ENCODE measurements around the gene CAMK2D. TPM values are rescaled to one million over a fixed set of nuclear protein-coding genes. Genes with fewer than 3 reads are reported as not detected.

Gene CAMK2D
- total RNA-seq, 1 donor from 2014 or later: 19.7 TPM

DNA sequence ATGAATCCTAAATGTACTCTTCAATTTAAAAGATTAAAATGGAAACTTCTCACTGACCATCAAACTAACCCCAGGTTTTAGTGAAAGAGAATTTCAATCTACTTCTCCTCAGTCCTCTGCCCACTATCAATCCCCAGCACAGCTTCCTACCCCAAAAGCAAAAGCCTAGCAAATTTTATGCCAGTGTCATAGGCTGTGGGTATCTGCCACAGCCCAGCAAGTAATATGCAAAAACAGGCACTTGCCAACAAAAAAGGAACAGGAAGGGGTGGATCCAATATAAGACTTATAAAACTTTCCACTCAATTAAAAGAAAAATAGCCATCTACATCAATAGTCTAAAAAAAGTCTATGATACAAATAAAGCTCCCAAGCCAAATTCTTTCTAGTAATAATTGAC lies 22.3 kb downstream of the CAMK2D start:
- Mint-ChIP-seq H3K27ac (ENCODE audit: unreplicated experiment) (no peak overlapping the region), H3K4me1 (ENCODE audit: unreplicated experiment) (no peaks in the 10 kb centered on the region), H3K4me3 (ENCODE audit: unreplicated experiment) (no peak overlapping the region), H3K36me3 (ENCODE audit: low read depth, unreplicated experiment) (no peaks in the 10 kb centered on the region), H3K27me3 (ENCODE audit: unreplicated experiment) (no peaks in the 10 kb centered on the region), H3K9me3 (ENCODE audit: unreplicated experiment) (no peaks in the 10 kb centered on the region)
- DNase-seq (ENCODE audit: low spot score): no peak
- TF ChIP-seq, protein P1, sequence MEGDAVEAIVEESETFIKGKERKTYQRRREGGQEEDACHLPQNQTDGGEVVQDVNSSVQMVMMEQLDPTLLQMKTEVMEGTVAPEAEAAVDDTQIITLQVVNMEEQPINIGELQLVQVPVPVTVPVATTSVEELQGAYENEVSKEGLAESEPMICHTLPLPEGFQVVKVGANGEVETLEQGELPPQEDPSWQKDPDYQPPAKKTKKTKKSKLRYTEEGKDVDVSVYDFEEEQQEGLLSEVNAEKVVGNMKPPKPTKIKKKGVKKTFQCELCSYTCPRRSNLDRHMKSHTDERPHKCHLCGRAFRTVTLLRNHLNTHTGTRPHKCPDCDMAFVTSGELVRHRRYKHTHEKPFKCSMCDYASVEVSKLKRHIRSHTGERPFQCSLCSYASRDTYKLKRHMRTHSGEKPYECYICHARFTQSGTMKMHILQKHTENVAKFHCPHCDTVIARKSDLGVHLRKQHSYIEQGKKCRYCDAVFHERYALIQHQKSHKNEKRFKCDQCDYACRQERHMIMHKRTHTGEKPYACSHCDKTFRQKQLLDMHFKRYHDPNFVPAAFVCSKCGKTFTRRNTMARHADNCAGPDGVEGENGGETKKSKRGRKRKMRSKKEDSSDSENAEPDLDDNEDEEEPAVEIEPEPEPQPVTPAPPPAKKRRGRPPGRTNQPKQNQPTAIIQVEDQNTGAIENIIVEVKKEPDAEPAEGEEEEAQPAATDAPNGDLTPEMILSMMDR (IDR thresholded peaks at IDR 0.05; ENCODE audit: unreplicated experiment): no peak

- Mint-ChIP-seq H3K4me1 (ENCODE audit: unreplicated experiment) (no peaks in the 10 kb centered on the region), H3K27ac (ENCODE audit: unreplicated experiment) (no peak overlapping the region), H3K9me3 (ENCODE audit: unreplicated experiment) (no peaks in the 10 kb centered on the region), H3K27me3 (ENCODE audit: unreplicated experiment) (no peaks in the 10 kb centered on the region), H3K36me3 (ENCODE audit: low read depth, unreplicated experiment) (no peaks in the 10 kb centered on the region), H3K4me3 (ENCODE audit: unreplicated experiment) (no peak overlapping the region)
- TF ChIP-seq, protein P1 (IDR thresholded peaks at IDR 0.05; ENCODE audit: unreplicated experiment): no peak
- no peak for DNase-seq (ENCODE audit: low spot score)
Observed at GRCh38 chr4:113738251-113738650, 23.3 kb downstream of the CAMK2D start.

- Mint-ChIP-seq H3K27me3 (ENCODE audit: unreplicated experiment) (no peaks in the 10 kb centered on the region), H3K4me3 (ENCODE audit: unreplicated experiment) (no peak overlapping the region), H3K4me1 (ENCODE audit: unreplicated experiment) (no peaks in the 10 kb centered on the region), H3K27ac (ENCODE audit: unreplicated experiment) (no peak overlapping the region), H3K36me3 (ENCODE audit: low read depth, unreplicated experiment) (no peaks in the 10 kb centered on the region), H3K9me3 (ENCODE audit: unreplicated experiment) (no peaks in the 10 kb centered on the region)
- DNase-seq (ENCODE audit: low spot score): no peak
- TF ChIP-seq, protein P1 (IDR thresholded peaks at IDR 0.05; ENCODE audit: unreplicated experiment): no peak
Observed at GRCh38 chr4:113733685-113734084, 27.9 kb downstream of the CAMK2D start.

GRCh38 chr4:113732967-113733527 lies 28.5 kb downstream of the CAMK2D start:
- H3K36me3 Mint-ChIP-seq (ENCODE audit: low read depth, unreplicated experiment): no peaks in the 10 kb centered on the region
- no peak for DNase-seq (ENCODE audit: low spot score)
- no peaks in the 10 kb centered on the region for H3K27me3 Mint-ChIP-seq (ENCODE audit: unreplicated experiment)
- TF ChIP-seq, protein P1 (IDR thresholded peaks at IDR 0.05; ENCODE audit: unreplicated experiment): no peak
- H3K4me1 Mint-ChIP-seq (ENCODE audit: unreplicated experiment): no peaks in the 10 kb centered on the region
- no peaks in the 10 kb centered on the region for H3K9me3 Mint-ChIP-seq (ENCODE audit: unreplicated experiment)
- no peak overlapping the region for H3K27ac Mint-ChIP-seq (ENCODE audit: unreplicated experiment)
- no peak overlapping the region for H3K4me3 Mint-ChIP-seq (ENCODE audit: unreplicated experiment)

GRCh38 chr4:113730467-113731216 lies 30.9 kb downstream of the CAMK2D start:
- H3K9me3 Mint-ChIP-seq (ENCODE audit: unreplicated experiment): no peaks in the 10 kb centered on the region
- H3K27ac Mint-ChIP-seq (ENCODE audit: unreplicated experiment): no peak overlapping the region
- TF ChIP-seq, protein P1 (IDR thresholded peaks at IDR 0.05; ENCODE audit: unreplicated experiment): no peak
- no peak overlapping the region for H3K4me3 Mint-ChIP-seq (ENCODE audit: unreplicated experiment)
- H3K36me3 Mint-ChIP-seq (ENCODE audit: low read depth, unreplicated experiment): no peaks in the 10 kb centered on the region
- DNase-seq (ENCODE audit: low spot score): no peak
- no peaks in the 10 kb centered on the region for H3K4me1 Mint-ChIP-seq (ENCODE audit: unreplicated experiment)
- no peaks in the 10 kb centered on the region for H3K27me3 Mint-ChIP-seq (ENCODE audit: unreplicated experiment)

All from endothelial cell (in vitro differentiated cells).